ENCODE measurements around the gene SLAIN1. TPM values are rescaled to one million over a fixed set of nuclear protein-coding genes. Genes with fewer than 3 reads are reported as not detected.

Gene SLAIN1
- total RNA-seq, 4 donors from 2014 or later, result 3.0 to 7.5 (median 4.4) TPM

- DNase-seq (ENCODE audit: low spot score in 2 of 2), result no peak
- TF ChIP-seq POLR2A (IDR thresholded peaks at IDR 0.05) (no peak), CTCF (IDR thresholded peaks at IDR 0.05) (no peak)
- WGBS, 2 donors, result 79 to 88% methylated on average over 1 of the region's 1 CpG
- H3K4me3 ChIP-seq (ENCODE audit: low read depth, poor library complexity, severe bottlenecking), result no peak overlapping the region
- intact Hi-C loops (cut with DNase I; ENCODE audit: low total_unique reads), result loop anchor here (10.0 kb wide), 1 partner anchor 151 kb away; no protein-coding TSS in a partner anchor
Measured at GRCh38 chr13:77745784-77746183, 48.3 kb downstream of the SLAIN1 start.

- no peak overlapping the region for H3K4me3 ChIP-seq (ENCODE audit: low read depth, poor library complexity, severe bottlenecking)
- intact Hi-C loops (cut with DNase I; ENCODE audit: low total_unique reads), result loop anchor here (10.0 kb wide), 1 partner anchor 155 kb away; no protein-coding TSS in a partner anchor
- 29 to 48% methylated on average over 2 of the region's 2 CpGs for WGBS, 2 donors
- DNase-seq (ENCODE audit: low spot score in 2 of 2), result no peak
- TF ChIP-seq CTCF (IDR thresholded peaks at IDR 0.05) (no peak), POLR2A (IDR thresholded peaks at IDR 0.05) (no peak)
Measured at GRCh38 chr13:77749344-77749880, 51.9 kb downstream of the SLAIN1 start.

- TF ChIP-seq CTCF (IDR thresholded peaks at IDR 0.05), result no peak
- TF ChIP-seq POLR2A (IDR thresholded peaks at IDR 0.05), result no peak
- no peak overlapping the region for H3K4me3 ChIP-seq (ENCODE audit: low read depth, poor library complexity, severe bottlenecking)
- intact Hi-C loops (cut with DNase I; ENCODE audit: low total_unique reads), result no loop called here
- WGBS, 2 donors, result 60 to 63% methylated on average over 5 of the region's 5 CpGs
- no peak for DNase-seq (ENCODE audit: low spot score in 2 of 2)
Measured at GRCh38 chr13:77751513-77752456, 54.3 kb downstream of the SLAIN1 start.

DNA sequence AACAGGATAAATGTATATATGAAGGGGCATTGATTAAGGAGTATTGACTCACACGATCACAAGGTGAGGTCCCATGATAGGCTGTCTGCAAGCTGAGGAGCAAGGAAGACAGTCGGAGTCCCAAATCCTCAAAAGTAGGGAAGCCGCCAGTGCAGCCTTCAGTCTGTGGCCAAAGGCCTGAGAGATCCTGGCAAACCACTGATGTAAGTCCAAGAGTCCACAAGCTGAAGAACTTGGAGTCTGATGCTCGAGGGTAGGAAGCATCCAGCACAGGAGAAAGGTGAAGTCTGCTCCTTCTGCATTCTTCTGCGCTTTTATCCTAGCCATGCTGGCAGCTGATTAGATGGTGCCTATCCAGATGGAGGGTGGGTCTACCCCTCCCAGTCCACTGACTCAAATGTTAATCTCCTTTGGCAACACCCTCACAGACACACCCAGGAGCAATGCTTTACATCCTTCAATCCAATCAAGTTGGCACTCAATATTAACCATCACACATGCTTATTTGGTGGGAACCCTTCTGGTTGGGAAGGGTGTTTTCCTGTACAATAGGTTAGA, 55.1 kb downstream of the SLAIN1 start:
- peak in 1 of 2 donors; percentile 76 for DNase-seq (ENCODE audit: low spot score in 2 of 2)
- H3K4me3 ChIP-seq (ENCODE audit: low read depth, poor library complexity, severe bottlenecking), result no peak overlapping the region
- WGBS, 2 donors, result 64 to 72% methylated on average over 5 of the region's 5 CpGs
- TF ChIP-seq CTCF (IDR thresholded peaks at IDR 0.05), result no peak
- intact Hi-C loops (cut with DNase I; ENCODE audit: low total_unique reads), result no loop called here

- intact Hi-C loops (cut with DNase I; ENCODE audit: low total_unique reads), result no loop called here
- WGBS, 2 donors, result 56 to 69% methylated on average over 8 of the region's 8 CpGs
- TF ChIP-seq POLR2A (IDR thresholded peaks at IDR 0.05) (no peak), CTCF (IDR thresholded peaks at IDR 0.05) (no peak)
- no peak overlapping the region for H3K4me3 ChIP-seq (ENCODE audit: low read depth, poor library complexity, severe bottlenecking)
- DNase-seq (ENCODE audit: low spot score in 2 of 2), result no peak
Measured at GRCh38 chr13:77760893-77761292, 63.4 kb downstream of the SLAIN1 start.
